PC-9 (cell line): ENCODE data around the gene PODXL2. TPM values are rescaled to one million over a fixed set of nuclear protein-coding genes. Genes with fewer than 3 reads are reported as not detected.

Experiments used
- BruUV-seq: library from RNA; stranded (reverse); fragments of 400-500 nt; replicated peaks from 2 replicates; lab custom pipeline; 2021; lab: Mats Ljungman, UMichigan
- CTCF ChIA-PET: fragments of 300-600 bp; sonication (Branson Sonifier 250); formaldehyde crosslinking; loops from one replicate; lab custom pipeline; 2022; ENCODE audit warnings: antibody characterized with exemption; lab: Charles Lee
- POLR2A ChIA-PET: fragments of 300-600 bp; sonication (Branson Sonifier 250); formaldehyde crosslinking; loops from one replicate; lab custom pipeline; 2022; ENCODE audit warnings: antibody characterized with exemption; ENCODE audit not compliant: unreplicated experiment; lab: Charles Lee
- DNase-seq, 2 experiments: peaks; one replicate each; pipeline versions ENCODE4 v3.0.0 to v3.0.0-alpha.2; 2015 to 2022; ENCODE audit warnings: mixed read lengths in 1 of 2
- H2AFZ ChIP-seq: fragments of 200-600 bp; sonication (generic); 2 replicates; pipeline ENCODE4 v1.8.1; 2017; ENCODE audit warnings: antibody characterized with exemption
- H3F3A ChIP-seq: fragments of 200-600 bp; sonication (generic); 2 replicates; pipeline ENCODE4 v1.8.1; 2017; ENCODE audit warnings: antibody characterized with exemption, mild to moderate bottlenecking, low read depth; ENCODE audit not compliant: insufficient read depth
- H3K27ac ChIP-seq: fragments of 200-600 bp; sonication (generic); 2 replicates; pipeline ENCODE4 v1.6.1; 2016; ENCODE audit warnings: mixed run types
- H3K27me3 ChIP-seq: fragments of 200-600 bp; sonication (generic); 2 replicates; pipeline ENCODE4 v1.6.1; 2016; ENCODE audit warnings: low read depth, mixed run types; ENCODE audit not compliant: insufficient read depth
- H3K36me3 ChIP-seq: fragments of 200-600 bp; sonication (generic); 2 replicates; pipeline ENCODE4 v1.6.1; 2016; ENCODE audit warnings: low read depth, mixed run types
- H3K4me1 ChIP-seq: fragments of 200-600 bp; sonication (generic); replicated peaks from 2 replicates; pipeline ENCODE4 v1.6.1; 2016; ENCODE audit warnings: mixed run types; ENCODE audit not compliant: insufficient read depth
- H3K4me2 ChIP-seq: fragments of 200-600 bp; sonication (generic); 2 replicates; pipeline ENCODE4 v1.6.1; 2017; ENCODE audit warnings: mixed run types
- H3K4me3 ChIP-seq: fragments of 200-600 bp; sonication (generic); 2 replicates; pipeline ENCODE4 v1.6.1; 2016; ENCODE audit warnings: mixed run types
- H3K79me2 ChIP-seq: fragments of 200-600 bp; sonication (generic); 2 replicates; pipeline ENCODE4 v1.6.1; 2017; ENCODE audit warnings: low read depth, mixed run types
- H3K9me2 ChIP-seq: fragments of 200-600 bp; sonication (generic); 2 replicates; pipeline ENCODE4 v1.8.1; 2017; ENCODE audit warnings: mild to moderate bottlenecking; ENCODE audit not compliant: insufficient read depth
- H3K9me3 ChIP-seq: fragments of 200-600 bp; sonication (generic); 2 replicates; pipeline ENCODE4 v1.8.1; 2016; ENCODE audit warnings: low read depth; ENCODE audit not compliant: insufficient read depth
- H4K20me1 ChIP-seq: fragments of 200-600 bp; sonication (generic); 2 replicates; pipeline ENCODE4 v1.8.1; 2017; ENCODE audit not compliant: insufficient read depth
- EZH2 ChIP-seq: fragments of 200-600 bp; sonication (generic); IDR thresholded peaks from 2 replicates; pipeline ENCODE4 v1.8.0; 2017; ENCODE audit warnings: antibody characterized with exemption, low read depth
- intact Hi-C: fragments of 100-400 bp; cut with micrococcal nuclease; formaldehyde crosslinking; loops from one replicate; pipeline ENCODE4 v1.10.0; 2022; ENCODE audit not compliant: unreplicated experiment
- total RNA-seq: library from RNA; stranded (reverse); gene quantifications from 2 replicates; pipeline ENCODE4 v1.2.3, GENCODE V29; 2021
- TF ChIP-seq, protein P1 (sequence below): fragments of 200-600 bp; sonication (generic); conservative IDR thresholded peaks from 2 replicates; pipeline ENCODE4 v1.6.1; 2017; ENCODE audit warnings: mixed run types, antibody characterized with exemption, mild to moderate bottlenecking, moderate library complexity

The PODXL2 gene
- total RNA-seq, 1 experiment from 2014 or later = 11.9 TPM

- no peaks in the 10 kb centered on the region for H3K4me1 ChIP-seq
- intact Hi-C loops = no loop called here
Measured at GRCh38 chr3:127699416-127700300, 70.7 kb downstream of the PODXL2 start.

GRCh38 chr3:127700406-127700805 lies 71.4 kb downstream of the PODXL2 start:
- Histone ChIP-seq H3K36me3 (no peaks in the 10 kb centered on the region), H2AFZ (no peak overlapping the region), H3K4me3 (no peak overlapping the region), H3K79me2 (no peaks in the 10 kb centered on the region), H3K9me2 (no peaks in the 10 kb centered on the region), H3K27ac (no peak overlapping the region), H3K9me3 (no peaks in the 10 kb centered on the region), H3K4me2 (no peak overlapping the region), H3F3A (0 out of 2 replicates have a peak, but pooled peaks cover 5% of the 10 kb centered on the region), H4K20me1 (no peaks in the 10 kb centered on the region), H3K4me1 (no peaks in the 10 kb centered on the region), H3K27me3 (no peaks in the 10 kb centered on the region)
- DNase-seq = no peak
- ChIA-PET POLR2A (interaction anchor here (0.6 kb wide), 1 partner anchor 214 kb away, joined by 3 read pairs; no protein-coding TSS in a partner anchor), CTCF (no interaction called here)
- intact Hi-C loops = no loop called here
- TF ChIP-seq, protein P1, sequence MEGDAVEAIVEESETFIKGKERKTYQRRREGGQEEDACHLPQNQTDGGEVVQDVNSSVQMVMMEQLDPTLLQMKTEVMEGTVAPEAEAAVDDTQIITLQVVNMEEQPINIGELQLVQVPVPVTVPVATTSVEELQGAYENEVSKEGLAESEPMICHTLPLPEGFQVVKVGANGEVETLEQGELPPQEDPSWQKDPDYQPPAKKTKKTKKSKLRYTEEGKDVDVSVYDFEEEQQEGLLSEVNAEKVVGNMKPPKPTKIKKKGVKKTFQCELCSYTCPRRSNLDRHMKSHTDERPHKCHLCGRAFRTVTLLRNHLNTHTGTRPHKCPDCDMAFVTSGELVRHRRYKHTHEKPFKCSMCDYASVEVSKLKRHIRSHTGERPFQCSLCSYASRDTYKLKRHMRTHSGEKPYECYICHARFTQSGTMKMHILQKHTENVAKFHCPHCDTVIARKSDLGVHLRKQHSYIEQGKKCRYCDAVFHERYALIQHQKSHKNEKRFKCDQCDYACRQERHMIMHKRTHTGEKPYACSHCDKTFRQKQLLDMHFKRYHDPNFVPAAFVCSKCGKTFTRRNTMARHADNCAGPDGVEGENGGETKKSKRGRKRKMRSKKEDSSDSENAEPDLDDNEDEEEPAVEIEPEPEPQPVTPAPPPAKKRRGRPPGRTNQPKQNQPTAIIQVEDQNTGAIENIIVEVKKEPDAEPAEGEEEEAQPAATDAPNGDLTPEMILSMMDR = no peak
- TF ChIP-seq EZH2 = no peak
- BruUV-seq = no TSS peak

More at GRCh38 chr3:127699416-127700300, 70.7 kb downstream of the PODXL2 start:
- Histone ChIP-seq H3K27me3 (no peaks in the 10 kb centered on the region), H3K36me3 (no peaks in the 10 kb centered on the region), H2AFZ (no peak overlapping the region), H3K27ac (no peak overlapping the region), H3K9me3 (no peaks in the 10 kb centered on the region), H3F3A (0 out of 2 replicates have a peak, but pooled peaks cover 5% of the 10 kb centered on the region), H3K9me2 (no peaks in the 10 kb centered on the region), H4K20me1 (no peaks in the 10 kb centered on the region), H3K4me3 (no peak overlapping the region), H3K4me2 (no peak overlapping the region), H3K79me2 (no peaks in the 10 kb centered on the region)
- TF ChIP-seq EZH2 = no peak
- TF ChIP-seq, protein P1 = no peak
- no peak for DNase-seq
- POLR2A ChIA-PET = no interaction called here
- CTCF ChIA-PET = interaction anchor here (0.8 kb wide), 1 partner anchor 90 kb away, joined by 3 read pairs; no protein-coding TSS in a partner anchor
- BruUV-seq = no TSS peak

DNA sequence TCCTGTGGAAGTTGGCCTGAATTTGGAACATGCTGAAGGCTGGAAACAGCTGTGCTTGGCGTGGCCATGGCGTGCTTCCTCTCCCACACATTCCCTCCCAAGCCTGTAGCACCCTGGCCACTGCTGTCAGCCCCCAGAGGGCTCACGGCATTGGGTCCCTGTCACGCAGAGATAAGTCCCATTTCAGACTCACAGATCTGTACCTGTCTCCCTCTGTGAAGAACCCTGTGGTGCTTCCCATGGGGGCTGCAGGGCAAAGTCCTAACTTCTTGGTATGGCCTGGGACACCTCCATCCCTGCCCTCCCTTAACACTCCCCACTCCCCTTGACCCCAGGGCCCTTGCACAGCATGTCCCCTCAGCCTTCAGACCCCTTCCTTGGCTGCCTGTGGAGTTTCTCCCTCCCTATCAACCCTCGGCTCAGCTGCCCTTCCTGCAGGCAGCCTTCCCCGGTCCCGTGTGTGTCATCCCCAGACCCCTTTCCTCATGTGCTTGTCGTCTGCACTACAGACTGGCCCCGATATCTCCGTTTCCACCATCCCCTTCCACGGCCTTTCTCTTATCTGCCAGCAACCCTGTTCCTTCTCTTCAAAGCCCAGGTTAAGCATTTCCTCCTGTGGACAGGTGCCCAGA lies 72.4 kb downstream of the PODXL2 start:
- no peak overlapping the region for H3K4me3 ChIP-seq
- no peaks in the 10 kb centered on the region for H3K27me3 ChIP-seq
- no peaks in the 10 kb centered on the region for H3K4me1 ChIP-seq
- no peaks in the 10 kb centered on the region for H3K36me3 ChIP-seq
- no peak overlapping the region for H3K27ac ChIP-seq
- intact Hi-C loops = no loop called here
- H2AFZ ChIP-seq = no peak overlapping the region
- H3K9me2 ChIP-seq = no peaks in the 10 kb centered on the region
- no peaks in the 10 kb centered on the region for H3K9me3 ChIP-seq
- CTCF ChIA-PET = no interaction called here
- no peak for TF ChIP-seq EZH2
- TF ChIP-seq, protein P1 = no peak
- H3K4me2 ChIP-seq = no peak overlapping the region
- no peak for DNase-seq
- H4K20me1 ChIP-seq = no peaks in the 10 kb centered on the region
- no peaks in the 10 kb centered on the region for H3K79me2 ChIP-seq
- BruUV-seq = no TSS peak
- POLR2A ChIA-PET = no interaction called here
- 0 out of 2 replicates have a peak, but pooled peaks cover 5% of the 10 kb centered on the region for H3F3A ChIP-seq
